SK-N-SH (cell line): ENCODE measurements around the gene PMF1. TPM values are rescaled to one million over a fixed set of nuclear protein-coding genes. Genes with fewer than 3 reads are reported as not detected.
A peak's percentile ranks its signal among the peaks of the same experiment; 100 is the strongest.

Experiments
- CTCF ChIA-PET: fragments of 300-600, 350-600 bp; formaldehyde crosslinking; extraction: SDS; loops from one replicate; lab custom pipeline; 2021; lab: Yijun Ruan, JAX
- POLR2A ChIA-PET: fragments of 350-600 bp; sonication (Branson Sonifier 250); formaldehyde crosslinking; extraction: SDS; loops from one replicate; lab custom pipeline; 2020; ENCODE audit warnings: antibody characterized with exemption, inconsistent platforms; lab: Yijun Ruan, JAX
- DNase-seq: peaks from one replicate; pipeline ENCODE4 v3.0.0; 2012
- H2AFZ ChIP-seq: fragments of 200-600 bp; sonication (generic); 2 replicates; pipeline ENCODE4 v1.8.1; 2016; ENCODE audit warnings: antibody characterized with exemption, mild to moderate bottlenecking, low read depth
- H3F3A ChIP-seq: fragments of 200-600 bp; sonication (generic); replicated peaks from 2 replicates; pipeline ENCODE3; 2016; ENCODE audit warnings: antibody characterized with exemption, mild to moderate bottlenecking; ENCODE audit not compliant: insufficient read depth
- H3K27ac ChIP-seq, 2 experiments: fragments of 200-500 bp in 1 of 2; fragments of 200-600 bp in 1 of 2; sonication (Bioruptor generic) in 1 of 2; sonication (generic), shearing (Covaris generic) in 1 of 2; 2 replicates each; pipeline versions ENCODE4 v1.5.1 to v1.6.1; 2014 to 2016; ENCODE audit warnings: low read depth in 2 of 2, inconsistent platforms in 1 of 2, low read length in 1 of 2, mild to moderate bottlenecking in 1 of 2, mixed read lengths in 1 of 2
- H3K27me3 ChIP-seq: fragments of 200-600 bp; sonication (generic), shearing (Covaris generic); 2 replicates; pipeline ENCODE4 v1.6.1; 2016; ENCODE audit warnings: mixed run types; ENCODE audit not compliant: insufficient read depth
- H3K36me3 ChIP-seq, 2 experiments: fragments of 200-500 bp in 1 of 2; fragments of 200-600 bp in 1 of 2; sonication (Bioruptor generic) in 1 of 2; sonication (generic) in 1 of 2; replicated peaks in 1 of 2; 2 replicates each; pipeline versions ENCODE3 to v1.5.1; 2014 to 2016; ENCODE audit warnings: low read length in 1 of 2, mild to moderate bottlenecking in 1 of 2; ENCODE audit not compliant: insufficient read depth in 2 of 2, control insufficient read depth in 1 of 2
- H3K4me1 ChIP-seq, 2 experiments: fragments of 200-500 bp in 1 of 2; fragments of 200-600 bp in 1 of 2; sonication (Bioruptor generic) in 1 of 2; sonication (generic), shearing (Covaris generic) in 1 of 2; 2 replicates each; pipeline versions ENCODE4 v1.5.1 to v1.6.1; 2014 to 2016; ENCODE audit warnings: low read depth in 1 of 2, low read length in 1 of 2, mixed run types in 1 of 2; ENCODE audit not compliant: insufficient read depth in 2 of 2, control insufficient read depth in 1 of 2
- H3K4me2 ChIP-seq: fragments of 200-600 bp; sonication (generic), shearing (Covaris generic); 2 replicates; pipeline ENCODE4 v1.6.1; 2017; ENCODE audit warnings: mixed run types
- H3K4me3 ChIP-seq, 2 experiments: fragments of 200-500 bp in 1 of 2; fragments of 200-600 bp in 1 of 2; sonication (Bioruptor generic) in 1 of 2; sonication (generic), shearing (Covaris generic) in 1 of 2; 2 replicates each; pipeline versions ENCODE4 v1.5.1 to v1.8.1; 2014 to 2016; ENCODE audit warnings: low read depth in 2 of 2, inconsistent platforms in 1 of 2, low read length in 1 of 2, mild to moderate bottlenecking in 1 of 2, mixed read lengths in 1 of 2, moderate library complexity in 1 of 2
- H3K79me2 ChIP-seq: fragments of 200-600 bp; sonication (generic); 2 replicates; pipeline ENCODE4 v1.8.1; 2017; ENCODE audit warnings: mild to moderate bottlenecking; ENCODE audit not compliant: insufficient read depth
- H3K9ac ChIP-seq: fragments of 200-600 bp; sonication (generic); 2 replicates; pipeline ENCODE4 v1.6.1; 2017; ENCODE audit warnings: mixed run types
- H3K9me2 ChIP-seq: fragments of 200-600 bp; sonication (generic); 2 replicates; pipeline ENCODE4 v1.6.1; 2017; ENCODE audit warnings: mixed run types
- H3K9me3 ChIP-seq: fragments of 200-600 bp; sonication (generic); 2 replicates; pipeline ENCODE4 v1.6.1; 2017; ENCODE audit warnings: mixed run types, mild to moderate bottlenecking, moderate library complexity
- H4K20me1 ChIP-seq: fragments of 200-600 bp; sonication (generic); 2 replicates; pipeline ENCODE4 v1.6.1; 2017; ENCODE audit warnings: mild to moderate bottlenecking, mixed run types; ENCODE audit not compliant: insufficient read depth
- FOSL2 ChIP-seq: IDR thresholded peaks from 2 replicates; pipeline ENCODE4 v1.4.0; 2012; ENCODE audit warnings: low read depth, mild to moderate bottlenecking, moderate library complexity, borderline replicate concordance
- GABPA ChIP-seq: IDR thresholded peaks from 2 replicates; pipeline ENCODE4 v1.4.0; 2012; ENCODE audit warnings: low read depth, mild to moderate bottlenecking
- JUND ChIP-seq: IDR thresholded peaks from 2 replicates; pipeline ENCODE4 v1.4.0; 2012
- MEF2A ChIP-seq: IDR thresholded peaks from 2 replicates; pipeline ENCODE4 v1.4.0; 2012; ENCODE audit warnings: low read depth, borderline replicate concordance
- MXI1 ChIP-seq: IDR thresholded peaks from 2 replicates; pipeline ENCODE4 v1.6.1; 2012; ENCODE audit warnings: mild to moderate bottlenecking, low read depth, low read length, improper control_type of control experiment
- NFIC ChIP-seq: IDR thresholded peaks from 2 replicates; pipeline ENCODE4 v1.4.0; 2012; ENCODE audit warnings: borderline replicate concordance
- NRF1 ChIP-seq: IDR thresholded peaks from 2 replicates; pipeline ENCODE4 v1.6.1; 2012; ENCODE audit warnings: low read depth, mild to moderate bottlenecking, low read length
- RFX5 ChIP-seq: IDR thresholded peaks from 2 replicates; pipeline ENCODE4 v1.6.1; 2012; ENCODE audit warnings: mild to moderate bottlenecking, improper control_type of control experiment, low read length
- SMC3 ChIP-seq: IDR thresholded peaks from 2 replicates; pipeline ENCODE4 v1.6.1; 2012; ENCODE audit warnings: low read depth, low read length, improper control_type of control experiment
- YY1 ChIP-seq: IDR thresholded peaks from 2 replicates; pipeline ENCODE4 v1.4.0; 2012; ENCODE audit warnings: low read depth, mild to moderate bottlenecking
- WGBS: methylation state at CpG from one replicate; pipeline ENCODE4 v1.1.6; 2017; ENCODE audit warnings: low lambda C conversion rate; 5-methylcytosine and 5-hydroxymethylcytosine counted together
- polyA plus RNA-seq, 3 experiments: library from polyadenylated mRNA; depleted of rRNA; stranded (reverse); fragments of >200 nt; gene quantifications; 2 replicates each; pipeline ENCODE4 v1.2.3, GENCODE V29; 2012
- TF ChIP-seq, protein P1 (sequence below): IDR thresholded peaks from 2 replicates; pipeline ENCODE4 v1.4.0; 2012; ENCODE audit warnings: low read depth, borderline replicate concordance
- TF ChIP-seq, protein P2 (sequence below): IDR thresholded peaks from 2 replicates; pipeline ENCODE4 v1.6.1; 2012; ENCODE audit warnings: mild to moderate bottlenecking, low read depth, low read length, moderate library complexity

PMF1 gene
- polyA plus RNA-seq, 1 of the 3 experiments (the other 2 are of a cell fraction), result 89.5 TPM

DNA sequence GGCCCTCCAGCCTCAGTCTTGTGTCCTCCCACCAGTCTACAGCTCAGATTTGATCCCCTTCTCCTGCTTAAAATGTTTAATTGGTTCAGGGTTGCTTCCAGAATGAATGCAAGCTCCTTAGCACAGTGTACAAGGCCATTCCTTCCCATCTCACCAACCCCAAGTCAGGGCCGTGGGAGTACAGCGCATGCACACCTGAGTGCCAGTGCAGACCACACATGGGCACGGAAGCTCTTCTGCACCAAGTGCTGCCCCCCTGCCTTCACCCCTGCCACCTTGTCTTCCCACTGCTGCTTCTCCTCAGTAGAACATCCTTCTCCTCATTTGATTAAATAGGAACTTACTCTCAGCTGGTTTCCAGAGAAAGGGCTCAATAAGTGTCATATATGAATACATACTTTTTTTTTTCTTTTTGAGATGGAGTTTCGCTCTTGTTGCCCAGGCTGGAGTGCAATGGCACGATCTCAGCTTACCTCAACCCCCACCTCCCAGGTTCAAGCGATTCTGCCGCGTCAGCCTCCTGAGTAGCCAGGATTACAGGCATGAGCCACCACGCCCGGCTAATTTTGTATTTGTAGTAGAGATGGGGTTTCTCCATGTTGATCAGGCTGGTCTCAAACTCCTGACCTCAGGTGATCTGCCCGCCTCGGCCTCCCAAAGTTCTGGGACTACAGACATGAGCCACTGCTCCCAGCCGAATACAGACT lies 9.3 kb downstream of the PMF1 start:
- peak overlapping the region in 1 of 2 experiments; percentile 48; a peak in 1 of 4 replicates for H3K27ac ChIP-seq
- H3K79me2 ChIP-seq, result peaks cover 31% of the 10 kb centered on the region
- H3K27me3 ChIP-seq, result no peaks in the 10 kb centered on the region
- no peaks in the 10 kb centered on the region for H3K9me3 ChIP-seq
- WGBS, result 95% methylated on average over 13 of the region's 13 CpGs
- H3K9me2 ChIP-seq, result no peaks in the 10 kb centered on the region
- TF ChIP-seq FOSL2 (no peak), RFX5 (no peak), MEF2A (no peak)
- TF ChIP-seq, all 33 proteins: peak for 0
- ChIA-PET POLR2A (interaction anchor here (0.9 kb wide), 1 partner anchor 9 kb away, joined by 5 read pairs; the partner anchor contains the start of gene PMF1), CTCF (interaction anchor here (1.5 to 6.7 kb wide), 3 partner anchors 38 to 94 kb away, joined by 5 to 50 read pairs (median 11); no protein-coding TSS in a partner anchor)
- no peaks in the 10 kb centered on the region; a peak in 1 of 4 replicates for H3K4me1 ChIP-seq
- DNase-seq, result no peak
- no peak overlapping the region for H3K9ac ChIP-seq
- H4K20me1 ChIP-seq, result no peaks in the 10 kb centered on the region
- peaks cover 6 to 27% of the 10 kb centered on the region in 2 experiments for H3K36me3 ChIP-seq
- peaks cover 31% of the 10 kb centered on the region for H3F3A ChIP-seq
- H2AFZ ChIP-seq, result no peak overlapping the region
- H3K4me3 ChIP-seq, result no peak overlapping the region
- H3K4me2 ChIP-seq, result 0 out of 2 replicates have a peak overlapping the region, but pooled peaks have one; percentile 3

DNA sequence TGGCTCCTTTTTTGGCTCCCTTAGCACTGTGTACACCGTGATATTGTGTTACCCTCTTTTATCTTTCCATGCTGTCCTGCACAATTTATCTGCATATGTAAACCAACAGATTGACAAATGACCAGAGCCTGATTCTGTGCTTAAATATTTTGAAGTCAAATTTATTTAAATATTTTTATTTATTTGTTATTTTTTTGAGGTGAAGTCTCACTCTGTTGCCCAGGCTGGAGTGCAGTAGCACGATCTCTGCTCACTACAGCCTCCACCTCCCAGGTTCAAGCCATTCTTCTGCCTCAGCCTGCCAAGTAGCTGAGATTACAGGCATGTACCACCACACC lies 12.8 kb downstream of the PMF1 start:
- no peak overlapping the region; a peak in 1 of 4 replicates for H3K27ac ChIP-seq
- POLR2A ChIA-PET, result interaction anchor here (0.5 to 1.5 kb wide), 3 partner anchors 13 to 217 kb away, joined by 3 to 7 read pairs (median 3); partner anchors contain the start of genes PMF1 and SMG5
- H3K9me2 ChIP-seq, result no peaks in the 10 kb centered on the region
- H3K27me3 ChIP-seq, result no peaks in the 10 kb centered on the region
- CTCF ChIA-PET, result interaction anchor here (0.6 to 7.1 kb wide), 56 partner anchors 8 to 288 kb away, joined by 3 to 121 read pairs (median 5); partner anchors contain the start of genes LMNA, PAQR6, PMF1 and SLC25A44
- DNase-seq, result no peak
- no peak overlapping the region; a peak in 1 of 4 replicates for H3K4me3 ChIP-seq
- no peaks in the 10 kb centered on the region for H4K20me1 ChIP-seq
- peaks cover 6 to 20% of the 10 kb centered on the region in 2 experiments for H3K36me3 ChIP-seq
- TF ChIP-seq NFIC (no peak), YY1 (no peak), FOSL2 (no peak), MXI1 (no peak), JUND (no peak), SMC3 (no peak), GABPA (no peak), NRF1 (no peak)
- TF ChIP-seq, protein P1, sequence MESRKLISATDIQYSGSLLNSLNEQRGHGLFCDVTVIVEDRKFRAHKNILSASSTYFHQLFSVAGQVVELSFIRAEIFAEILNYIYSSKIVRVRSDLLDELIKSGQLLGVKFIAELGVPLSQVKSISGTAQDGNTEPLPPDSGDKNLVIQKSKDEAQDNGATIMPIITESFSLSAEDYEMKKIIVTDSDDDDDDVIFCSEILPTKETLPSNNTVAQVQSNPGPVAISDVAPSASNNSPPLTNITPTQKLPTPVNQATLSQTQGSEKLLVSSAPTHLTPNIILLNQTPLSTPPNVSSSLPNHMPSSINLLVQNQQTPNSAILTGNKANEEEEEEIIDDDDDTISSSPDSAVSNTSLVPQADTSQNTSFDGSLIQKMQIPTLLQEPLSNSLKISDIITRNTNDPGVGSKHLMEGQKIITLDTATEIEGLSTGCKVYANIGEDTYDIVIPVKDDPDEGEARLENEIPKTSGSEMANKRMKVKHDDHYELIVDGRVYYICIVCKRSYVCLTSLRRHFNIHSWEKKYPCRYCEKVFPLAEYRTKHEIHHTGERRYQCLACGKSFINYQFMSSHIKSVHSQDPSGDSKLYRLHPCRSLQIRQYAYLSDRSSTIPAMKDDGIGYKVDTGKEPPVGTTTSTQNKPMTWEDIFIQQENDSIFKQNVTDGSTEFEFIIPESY, result no peak
- TF ChIP-seq, protein P2, sequence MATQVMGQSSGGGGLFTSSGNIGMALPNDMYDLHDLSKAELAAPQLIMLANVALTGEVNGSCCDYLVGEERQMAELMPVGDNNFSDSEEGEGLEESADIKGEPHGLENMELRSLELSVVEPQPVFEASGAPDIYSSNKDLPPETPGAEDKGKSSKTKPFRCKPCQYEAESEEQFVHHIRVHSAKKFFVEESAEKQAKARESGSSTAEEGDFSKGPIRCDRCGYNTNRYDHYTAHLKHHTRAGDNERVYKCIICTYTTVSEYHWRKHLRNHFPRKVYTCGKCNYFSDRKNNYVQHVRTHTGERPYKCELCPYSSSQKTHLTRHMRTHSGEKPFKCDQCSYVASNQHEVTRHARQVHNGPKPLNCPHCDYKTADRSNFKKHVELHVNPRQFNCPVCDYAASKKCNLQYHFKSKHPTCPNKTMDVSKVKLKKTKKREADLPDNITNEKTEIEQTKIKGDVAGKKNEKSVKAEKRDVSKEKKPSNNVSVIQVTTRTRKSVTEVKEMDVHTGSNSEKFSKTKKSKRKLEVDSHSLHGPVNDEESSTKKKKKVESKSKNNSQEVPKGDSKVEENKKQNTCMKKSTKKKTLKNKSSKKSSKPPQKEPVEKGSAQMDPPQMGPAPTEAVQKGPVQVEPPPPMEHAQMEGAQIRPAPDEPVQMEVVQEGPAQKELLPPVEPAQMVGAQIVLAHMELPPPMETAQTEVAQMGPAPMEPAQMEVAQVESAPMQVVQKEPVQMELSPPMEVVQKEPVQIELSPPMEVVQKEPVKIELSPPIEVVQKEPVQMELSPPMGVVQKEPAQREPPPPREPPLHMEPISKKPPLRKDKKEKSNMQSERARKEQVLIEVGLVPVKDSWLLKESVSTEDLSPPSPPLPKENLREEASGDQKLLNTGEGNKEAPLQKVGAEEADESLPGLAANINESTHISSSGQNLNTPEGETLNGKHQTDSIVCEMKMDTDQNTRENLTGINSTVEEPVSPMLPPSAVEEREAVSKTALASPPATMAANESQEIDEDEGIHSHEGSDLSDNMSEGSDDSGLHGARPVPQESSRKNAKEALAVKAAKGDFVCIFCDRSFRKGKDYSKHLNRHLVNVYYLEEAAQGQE, result no peak
- TF ChIP-seq, all 33 proteins: peak for 0
- Histone ChIP-seq H3K4me1 (no peaks in the 10 kb centered on the region; a peak in 1 of 4 replicates), H2AFZ (no peak overlapping the region), H3K9ac (no peak overlapping the region), H3K79me2 (peaks cover 15% of the 10 kb centered on the region), H3K4me2 (no peak overlapping the region), H3F3A (peaks cover 24% of the 10 kb centered on the region), H3K9me3 (no peaks in the 10 kb centered on the region)
- WGBS, result 0% methylated on average over 2 of the region's 2 CpGs
